Measurements from ENCODE around the gene DEPDC7.

DNA sequence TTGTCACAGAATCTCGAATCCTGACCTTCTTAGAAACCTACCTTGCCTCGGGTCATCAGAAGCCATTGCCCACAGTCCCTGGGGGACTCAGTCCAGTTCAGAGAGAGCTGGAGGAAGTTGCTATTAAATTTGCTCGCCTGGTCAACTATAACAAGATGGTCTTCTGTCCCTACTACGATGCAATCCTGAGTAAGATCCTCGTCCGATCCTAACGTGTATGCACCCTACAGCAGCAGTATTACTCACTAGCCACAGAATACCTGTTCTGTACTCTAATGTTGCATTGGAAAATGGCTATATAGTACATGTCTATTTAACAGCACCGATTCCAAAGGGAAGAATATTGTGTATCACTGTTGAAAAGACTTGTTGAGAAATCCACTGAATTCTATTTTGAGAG is 56.8 kb downstream of the DEPDC7 start:
- TF ChIP-seq ZNF274 (IDR thresholded peaks at IDR 0.05; ENCODE audit: borderline replicate concordance, extremely low read depth, low read length) = no peak
- TF ChIP-seq, protein P1, sequence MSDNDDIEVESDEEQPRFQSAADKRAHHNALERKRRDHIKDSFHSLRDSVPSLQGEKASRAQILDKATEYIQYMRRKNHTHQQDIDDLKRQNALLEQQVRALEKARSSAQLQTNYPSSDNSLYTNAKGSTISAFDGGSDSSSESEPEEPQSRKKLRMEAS (IDR thresholded peaks at IDR 0.05) = no peak
- TF ChIP-seq KDM1A (IDR thresholded peaks at IDR 0.05; ENCODE audit: borderline replicate concordance, low read length) = no peak
- no peak for TF ChIP-seq CHD1 (IDR thresholded peaks at IDR 0.05; ENCODE audit: low read depth, low read length)
- no peak for TF ChIP-seq SIN3A (conservative IDR thresholded peaks at IDR 0.05 in 1 of 2, IDR thresholded peaks at IDR 0.05 in 1 of 2; ENCODE audit: low read depth in 1 of 2, low read length in 2 of 2)
- no peak for TF ChIP-seq CBX8 (IDR thresholded peaks at IDR 0.05; ENCODE audit: borderline replicate concordance, low read depth, low read length)
- TF ChIP-seq POLR2A (IDR thresholded peaks at IDR 0.05; ENCODE audit: control extremely low read depth in 1 of 2, low read depth in 2 of 2, low read length in 2 of 2) = no peak
- TF ChIP-seq, protein P2, sequence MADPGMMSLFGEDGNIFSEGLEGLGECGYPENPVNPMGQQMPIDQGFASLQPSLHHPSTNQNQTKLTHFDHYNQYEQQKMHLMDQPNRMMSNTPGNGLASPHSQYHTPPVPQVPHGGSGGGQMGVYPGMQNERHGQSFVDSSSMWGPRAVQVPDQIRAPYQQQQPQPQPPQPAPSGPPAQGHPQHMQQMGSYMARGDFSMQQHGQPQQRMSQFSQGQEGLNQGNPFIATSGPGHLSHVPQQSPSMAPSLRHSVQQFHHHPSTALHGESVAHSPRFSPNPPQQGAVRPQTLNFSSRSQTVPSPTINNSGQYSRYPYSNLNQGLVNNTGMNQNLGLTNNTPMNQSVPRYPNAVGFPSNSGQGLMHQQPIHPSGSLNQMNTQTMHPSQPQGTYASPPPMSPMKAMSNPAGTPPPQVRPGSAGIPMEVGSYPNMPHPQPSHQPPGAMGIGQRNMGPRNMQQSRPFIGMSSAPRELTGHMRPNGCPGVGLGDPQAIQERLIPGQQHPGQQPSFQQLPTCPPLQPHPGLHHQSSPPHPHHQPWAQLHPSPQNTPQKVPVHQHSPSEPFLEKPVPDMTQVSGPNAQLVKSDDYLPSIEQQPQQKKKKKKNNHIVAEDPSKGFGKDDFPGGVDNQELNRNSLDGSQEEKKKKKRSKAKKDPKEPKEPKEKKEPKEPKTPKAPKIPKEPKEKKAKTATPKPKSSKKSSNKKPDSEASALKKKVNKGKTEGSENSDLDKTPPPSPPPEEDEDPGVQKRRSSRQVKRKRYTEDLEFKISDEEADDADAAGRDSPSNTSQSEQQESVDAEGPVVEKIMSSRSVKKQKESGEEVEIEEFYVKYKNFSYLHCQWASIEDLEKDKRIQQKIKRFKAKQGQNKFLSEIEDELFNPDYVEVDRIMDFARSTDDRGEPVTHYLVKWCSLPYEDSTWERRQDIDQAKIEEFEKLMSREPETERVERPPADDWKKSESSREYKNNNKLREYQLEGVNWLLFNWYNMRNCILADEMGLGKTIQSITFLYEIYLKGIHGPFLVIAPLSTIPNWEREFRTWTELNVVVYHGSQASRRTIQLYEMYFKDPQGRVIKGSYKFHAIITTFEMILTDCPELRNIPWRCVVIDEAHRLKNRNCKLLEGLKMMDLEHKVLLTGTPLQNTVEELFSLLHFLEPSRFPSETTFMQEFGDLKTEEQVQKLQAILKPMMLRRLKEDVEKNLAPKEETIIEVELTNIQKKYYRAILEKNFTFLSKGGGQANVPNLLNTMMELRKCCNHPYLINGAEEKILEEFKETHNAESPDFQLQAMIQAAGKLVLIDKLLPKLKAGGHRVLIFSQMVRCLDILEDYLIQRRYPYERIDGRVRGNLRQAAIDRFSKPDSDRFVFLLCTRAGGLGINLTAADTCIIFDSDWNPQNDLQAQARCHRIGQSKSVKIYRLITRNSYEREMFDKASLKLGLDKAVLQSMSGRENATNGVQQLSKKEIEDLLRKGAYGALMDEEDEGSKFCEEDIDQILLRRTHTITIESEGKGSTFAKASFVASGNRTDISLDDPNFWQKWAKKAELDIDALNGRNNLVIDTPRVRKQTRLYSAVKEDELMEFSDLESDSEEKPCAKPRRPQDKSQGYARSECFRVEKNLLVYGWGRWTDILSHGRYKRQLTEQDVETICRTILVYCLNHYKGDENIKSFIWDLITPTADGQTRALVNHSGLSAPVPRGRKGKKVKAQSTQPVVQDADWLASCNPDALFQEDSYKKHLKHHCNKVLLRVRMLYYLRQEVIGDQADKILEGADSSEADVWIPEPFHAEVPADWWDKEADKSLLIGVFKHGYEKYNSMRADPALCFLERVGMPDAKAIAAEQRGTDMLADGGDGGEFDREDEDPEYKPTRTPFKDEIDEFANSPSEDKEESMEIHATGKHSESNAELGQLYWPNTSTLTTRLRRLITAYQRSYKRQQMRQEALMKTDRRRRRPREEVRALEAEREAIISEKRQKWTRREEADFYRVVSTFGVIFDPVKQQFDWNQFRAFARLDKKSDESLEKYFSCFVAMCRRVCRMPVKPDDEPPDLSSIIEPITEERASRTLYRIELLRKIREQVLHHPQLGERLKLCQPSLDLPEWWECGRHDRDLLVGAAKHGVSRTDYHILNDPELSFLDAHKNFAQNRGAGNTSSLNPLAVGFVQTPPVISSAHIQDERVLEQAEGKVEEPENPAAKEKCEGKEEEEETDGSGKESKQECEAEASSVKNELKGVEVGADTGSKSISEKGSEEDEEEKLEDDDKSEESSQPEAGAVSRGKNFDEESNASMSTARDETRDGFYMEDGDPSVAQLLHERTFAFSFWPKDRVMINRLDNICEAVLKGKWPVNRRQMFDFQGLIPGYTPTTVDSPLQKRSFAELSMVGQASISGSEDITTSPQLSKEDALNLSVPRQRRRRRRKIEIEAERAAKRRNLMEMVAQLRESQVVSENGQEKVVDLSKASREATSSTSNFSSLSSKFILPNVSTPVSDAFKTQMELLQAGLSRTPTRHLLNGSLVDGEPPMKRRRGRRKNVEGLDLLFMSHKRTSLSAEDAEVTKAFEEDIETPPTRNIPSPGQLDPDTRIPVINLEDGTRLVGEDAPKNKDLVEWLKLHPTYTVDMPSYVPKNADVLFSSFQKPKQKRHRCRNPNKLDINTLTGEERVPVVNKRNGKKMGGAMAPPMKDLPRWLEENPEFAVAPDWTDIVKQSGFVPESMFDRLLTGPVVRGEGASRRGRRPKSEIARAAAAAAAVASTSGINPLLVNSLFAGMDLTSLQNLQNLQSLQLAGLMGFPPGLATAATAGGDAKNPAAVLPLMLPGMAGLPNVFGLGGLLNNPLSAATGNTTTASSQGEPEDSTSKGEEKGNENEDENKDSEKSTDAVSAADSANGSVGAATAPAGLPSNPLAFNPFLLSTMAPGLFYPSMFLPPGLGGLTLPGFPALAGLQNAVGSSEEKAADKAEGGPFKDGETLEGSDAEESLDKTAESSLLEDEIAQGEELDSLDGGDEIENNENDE (IDR thresholded peaks at IDR 0.05; ENCODE audit: insufficient replicate concordance, low read length) = no peak
- TF ChIP-seq RNF2 (IDR thresholded peaks at IDR 0.05; ENCODE audit: borderline replicate concordance, low read depth, low read length, missing control alignments, poor library complexity, severe bottlenecking) = no peak
- no peak for TF ChIP-seq POLR2AphosphoS5 (IDR thresholded peaks at IDR 0.05; ENCODE audit: low read depth, low read length)
- no peak for TF ChIP-seq CTCF (IDR thresholded peaks at IDR 0.05; ENCODE audit: control extremely low read depth in 1 of 3, insufficient read depth in 1 of 3, low read depth in 1 of 3, low read length in 3 of 3)
- TF ChIP-seq TEAD4 (IDR thresholded peaks at IDR 0.05; ENCODE audit: low read depth, low read length) = no peak
- no peak for TF ChIP-seq EZH2 (IDR thresholded peaks at IDR 0.05; ENCODE audit: low read depth, low read length, severe bottlenecking)
- no peak for TF ChIP-seq GABPA (IDR thresholded peaks at IDR 0.05; ENCODE audit: borderline replicate concordance, insufficient read depth, low read length)

Measured in H1 (cell line).